ENCODE data around the gene PATE3. TPM values are rescaled to one million over a fixed set of nuclear protein-coding genes. Genes with fewer than 3 reads are reported as not detected.

Gene PATE3
- not detected in 2 replicates for total RNA-seq

GRCh38 chr11:125787827-125788226 lies at the start of gene PATE3:
TSS of gene PATE3 (plus strand) at chr11:125788127. CDS start at chr11:125788152, 25 bp downstream.

GRCh38 chr11:125745979-125746378 lies 41.9 kb upstream of the PATE3 start, which contains the start of gene PATE1:
TSS of gene PATE1 (plus strand) at chr11:125746279. CDS start at chr11:125746305, 26 bp downstream.

GRCh38 chr11:125778728-125779127 lies 9.2 kb upstream of the PATE3 start, which contains the start of gene PATE2:
TSS of gene PATE2 (minus strand) at chr11:125778828. CDS start at chr11:125778773, 55 bp downstream.

GRCh38 chr11:125833016-125833415 lies 45.1 kb downstream of the PATE3 start, which contains the start of gene PATE4:
TSS of gene PATE4 (plus strand) at chr11:125833316. CDS start at chr11:125833360, 44 bp downstream.

Other genes with a start within 250 kb of the PATE3 start
- 121 and 184 TPM in 2 replicates for gene EI24, start 218.7 kb upstream of the PATE3 start, total RNA-seq
- 170 and 301 TPM in 2 replicates for gene STT3A, start 195.3 kb upstream of the PATE3 start, total RNA-seq
- 10.9 and 15.9 TPM in 2 replicates for gene CHEK1, start 163.0 kb upstream of the PATE3 start, total RNA-seq
- gene ACRV1, start 107.3 kb upstream of the PATE3 start, total RNA-seq = not detected in 2 replicates
- gene PATE1, start 41.8 kb upstream of the PATE3 start, total RNA-seq = not detected in 2 replicates
- not detected in 2 replicates for gene PATE2, start 9.3 kb upstream of the PATE3 start, total RNA-seq
- not detected in 2 replicates for gene PATE4, start 45.2 kb downstream of the PATE3 start, total RNA-seq
- gene HYLS1, start 99.5 kb downstream of the PATE3 start, total RNA-seq = 1.9 and 3.1 TPM in 2 replicates
- gene PUS3, start 115.1 kb downstream of the PATE3 start, total RNA-seq = 17.3 and 19.8 TPM in 2 replicates
- under 0.01 TPM in 1 of 2 replicates, not detected in the other for gene DDX25, start 116.4 kb downstream of the PATE3 start, total RNA-seq
- under 0.01 and 0.14 TPM in 2 replicates for gene VSIG10L2, start 157.9 kb downstream of the PATE3 start, total RNA-seq